Esophagus squamous epithelium (tissue), 5 donors: ENCODE measurements around the gene AP4E1. TPM values are rescaled to one million over a fixed set of nuclear protein-coding genes. Genes with fewer than 3 reads are reported as not detected.
"Not testable (repeated sequence)": the region's sequence is repeated elsewhere in the genome, so short reads cannot be mapped to it uniquely, and the experiment has no call there.

Experiments used
- DNase-seq: peaks from one replicate; lab custom pipeline; 2025; lab: John Stamatoyannopoulos, UW
- H3K27ac ChIP-seq, 4 donors: fragments of 200-600 bp; sonication (generic); one replicate each; pipeline ENCODE4 v1.5.1; 2016 to 2019; ENCODE audit warnings: mild to moderate bottlenecking in 1 of 4
- H3K27me3 ChIP-seq, 4 donors: fragments of 200-600 bp; sonication (generic); 1 replicate in 3 of 4; 2 replicates in 1 of 4; pipeline versions ENCODE4 v1.5.1 to v1.6.0; 2017 to 2021; ENCODE audit warnings: antibody characterized with exemption in 1 of 4
- H3K36me3 ChIP-seq, 3 donors: fragments of 200-600 bp; sonication (generic); one replicate each; pipeline ENCODE4 v1.5.1; 2016 to 2019
- H3K4me1 ChIP-seq, 3 donors: fragments of 200-600 bp; sonication (generic); one replicate each; pipeline ENCODE4 v1.5.1; 2017 to 2019
- H3K4me3 ChIP-seq, 4 donors: fragments of 200-600 bp; sonication (generic); 1 replicate in 3 of 4; 2 replicates in 1 of 4; pipeline ENCODE4 v1.5.1; 2016 to 2019; ENCODE audit warnings: mild to moderate bottlenecking in 2 of 4, moderate library complexity in 1 of 4
- H3K9me3 ChIP-seq, 3 donors: fragments of 200-600 bp; sonication (generic); one replicate each; pipeline ENCODE4 v1.5.1; 2016 to 2019
- CTCF ChIP-seq, 6 experiments: fragments of 450-650 bp in 4 of 6; fragments of 200-600 bp in 2 of 6; sonication (generic) in 2 of 6; IDR thresholded peaks; one replicate each; pipeline ENCODE4 v1.5.1; 2016 to 2019; ENCODE audit warnings: antibody characterized with exemption in 6 of 6, mild to moderate bottlenecking in 4 of 6, moderate library complexity in 4 of 6
- POLR2A ChIP-seq, 4 donors: fragments of 450-650 bp; IDR thresholded peaks; one replicate each; pipeline ENCODE4 v1.6.1; 2017; ENCODE audit warnings: antibody characterized with exemption in 4 of 4, mild to moderate bottlenecking in 4 of 4, moderate library complexity in 3 of 4
- WGBS, 2 donors: methylation state at CpG; one replicate each; pipeline ENCODE4 v1.1.5; 2018; 5-methylcytosine and 5-hydroxymethylcytosine counted together
- intact Hi-C: fragments of 100-400 bp; cut with DNase I; formaldehyde crosslinking; loops from one replicate; pipeline ENCODE4 v1.15.0; 2022
- total RNA-seq, 4 donors: library from RNA; depleted of rRNA; stranded (reverse); fragments of >200 nt; gene quantifications; one replicate each; pipeline ENCODE4 v1.1.0, GENCODE V29; 2016
- donor health status: DM: yes; HTN: yes; CAD: no.

Gene AP4E1
- total RNA-seq, 4 donors from 2014 or later, result 5.7 to 11.1 (median 10.1) TPM

- DNase-seq, result no peak
- no peaks in the 10 kb centered on the region for H3K36me3 ChIP-seq
- H3K4me3 ChIP-seq, result no peak overlapping the region
- H3K27me3 ChIP-seq, result no peaks in the 10 kb centered on the region
- 60 to 61% methylated on average over 5 of the region's 6 CpGs for WGBS, 2 donors
- TF ChIP-seq POLR2A (IDR thresholded peaks at IDR 0.05) (no peak), CTCF (IDR thresholded peaks at IDR 0.05) (no peak)
- intact Hi-C loops, result no loop called here
- H3K9me3 ChIP-seq, result no peaks in the 10 kb centered on the region
- H3K4me1 ChIP-seq, result peaks cover 14 to 24% (median 15%) of the 10 kb centered on the region in 3 donors
- peak overlapping the region; percentile 71 to 77 (median 76) for H3K27ac ChIP-seq
Measured at GRCh38 chr15:51030649-51031316, 122.3 kb downstream of the AP4E1 start.

GRCh38 chr15:51037474-51037873 lies 129.0 kb downstream of the AP4E1 start:
- H3K27me3 ChIP-seq, H3K36me3 ChIP-seq, H3K9me3 ChIP-seq, DNase-seq, intact Hi-C loops: not testable (repeated sequence)
- Histone ChIP-seq H3K4me1 (peaks cover 0 to 13% (median 0%) of the 10 kb centered on the region in 3 donors), H3K27ac (peak overlapping the region in 2 of 4 donors; percentile 36 to 49), H3K4me3 (peak overlapping the region in 3 of 4 donors; percentile 12 to 26 (median 22))
- 86 to 90% methylated on average over 9 to 13 of the region's 13 CpGs for WGBS, 2 donors

- Histone ChIP-seq H3K4me1 (peaks cover 0 to 13% (median 0%) of the 10 kb centered on the region in 3 donors), H3K36me3 (no peaks in the 10 kb centered on the region), H3K9me3 (no peaks in the 10 kb centered on the region), H3K4me3 (peak overlapping the region in 2 of 4 donors; percentile 5 to 26), H3K27ac (peak overlapping the region in 2 of 4 donors; percentile 36 to 49), H3K27me3 (no peaks in the 10 kb centered on the region)
- DNase-seq, result no peak
- no peak for TF ChIP-seq POLR2A (IDR thresholded peaks at IDR 0.05)
- no peak for TF ChIP-seq CTCF (IDR thresholded peaks at IDR 0.05)
- intact Hi-C loops, result no loop called here
- WGBS, 2 donors, result 55 to 66% methylated on average over 3 to 7 of the region's 7 CpGs
Measured at GRCh38 chr15:51038162-51038973, 129.9 kb downstream of the AP4E1 start.

- TF ChIP-seq CTCF (IDR thresholded peaks at IDR 0.05) (no peak), POLR2A (IDR thresholded peaks at IDR 0.05) (no peak)
- Histone ChIP-seq H3K4me3 (no peak overlapping the region), H3K9me3 (no peaks in the 10 kb centered on the region), H3K27ac (peak overlapping the region in 1 of 4 donors; percentile 49), H3K36me3 (no peaks in the 10 kb centered on the region), H3K27me3 (no peaks in the 10 kb centered on the region), H3K4me1 (peaks cover 0 to 13% (median 0%) of the 10 kb centered on the region in 3 donors)
- DNase-seq, result no peak
- WGBS, 2 donors, result 90% methylated on average over 2 of the region's 2 CpGs; no CpG with 5 or more reads in 1 of the 2 donors
- intact Hi-C loops, result no loop called here
Measured at GRCh38 chr15:51038974-51039319, 130.5 kb downstream of the AP4E1 start.

- H3K27me3 ChIP-seq, result no peaks in the 10 kb centered on the region
- no peak for TF ChIP-seq CTCF (IDR thresholded peaks at IDR 0.05)
- TF ChIP-seq POLR2A (IDR thresholded peaks at IDR 0.05), result no peak
- no peak for DNase-seq
- H3K27ac ChIP-seq, result peak overlapping the region in 2 of 4 donors; percentile 17 to 42
- intact Hi-C loops, result no loop called here
- 45 to 74% methylated on average over 4 of the region's 4 CpGs for WGBS, 2 donors
- H3K9me3 ChIP-seq, result no peaks in the 10 kb centered on the region
- H3K4me3 ChIP-seq, result no peak overlapping the region
- H3K4me1 ChIP-seq, result peaks cover 4 to 37% (median 6%) of the 10 kb centered on the region in 3 donors
- H3K36me3 ChIP-seq, result no peaks in the 10 kb centered on the region
Measured at GRCh38 chr15:51044037-51044727, 135.7 kb downstream of the AP4E1 start.
